ENCODE measurements around the gene OR6V1. TPM values are rescaled to one million over a fixed set of nuclear protein-coding genes. Genes with fewer than 3 reads are reported as not detected.

OR6V1 gene
- total RNA-seq, 2 experiments from 2014 or later, result not detected

- Histone ChIP-seq H3K27ac (ENCODE audit: low read depth in 1 of 2, low read length in 2 of 2) (no peak overlapping the region), H3K36me3 (ENCODE audit: insufficient read depth, low read length) (no peaks in the 10 kb centered on the region), H3K4me1 (ENCODE audit: insufficient read depth, low read length) (no peaks in the 10 kb centered on the region), H3K9me3 (ENCODE audit: control insufficient read depth in 1 of 2, insufficient read depth in 1 of 2, low read length in 2 of 2) (no peaks in the 10 kb centered on the region), H3K27me3 (ENCODE audit: control insufficient read depth in 1 of 2, insufficient read depth in 2 of 2, low read length in 2 of 2) (peaks cover 0 to 13% of the 10 kb centered on the region in 2 experiments), H3K4me3 (ENCODE audit: low read length) (no peak overlapping the region)
- Mint-ChIP-seq H3K36me3 (ENCODE audit: low read depth) (no peaks in the 10 kb centered on the region), H3K4me1 (ENCODE audit: low read depth) (no peaks in the 10 kb centered on the region), H3K4me3 (no peak overlapping the region), H3K27me3 (peaks cover 16% of the 10 kb centered on the region), H3K27ac (no peak overlapping the region), H3K9me3 (peaks cover 2% of the 10 kb centered on the region)
- intact Hi-C loops (cut with DNase I, micrococcal nuclease), result no loop called here
- no peak for DNase-seq
- POLR2A ChIA-PET, result no interaction called here
- CTCF ChIA-PET, result no interaction called here
- ATAC-seq (ENCODE audit: poor library complexity), result no peak
- no peak for TF ChIP-seq CTCF (IDR thresholded peaks at IDR 0.05)
Observed at GRCh38 chr7:143015084-143015483, 37.1 kb upstream of the OR6V1 start.

- no peak overlapping the region for H3K27ac ChIP-seq (ENCODE audit: low read depth in 1 of 2, low read length in 2 of 2)
- CTCF ChIA-PET, result interaction anchor here (0.8 to 1.4 kb wide), 3 partner anchors 8 to 199 kb away, joined by 3 to 7 read pairs (median 4); no protein-coding TSS in a partner anchor
- intact Hi-C loops (cut with DNase I, micrococcal nuclease), result no loop called here
- POLR2A ChIA-PET, result interaction anchor here (0.7 kb wide), 1 partner anchor 187 kb away, joined by 4 read pairs; no protein-coding TSS in a partner anchor
- Mint-ChIP-seq H3K9me3 (peaks cover 2% of the 10 kb centered on the region), H3K36me3 (ENCODE audit: low read depth) (no peaks in the 10 kb centered on the region), H3K27ac (no peak overlapping the region), H3K4me1 (ENCODE audit: low read depth) (no peaks in the 10 kb centered on the region), H3K4me3 (no peak overlapping the region), H3K27me3 (peaks cover 16% of the 10 kb centered on the region)
- ATAC-seq (ENCODE audit: poor library complexity), result no peak
- no peaks in the 10 kb centered on the region for H3K4me1 ChIP-seq (ENCODE audit: insufficient read depth, low read length)
- no peaks in the 10 kb centered on the region for H3K36me3 ChIP-seq (ENCODE audit: insufficient read depth, low read length)
- H3K27me3 ChIP-seq (ENCODE audit: control insufficient read depth in 1 of 2, insufficient read depth in 2 of 2, low read length in 2 of 2), result peaks cover 0 to 13% of the 10 kb centered on the region in 2 experiments
- DNase-seq, result no peak
- no peak overlapping the region for H3K4me3 ChIP-seq (ENCODE audit: low read length)
- TF ChIP-seq CTCF (IDR thresholded peaks at IDR 0.05), result no peak
- no peaks in the 10 kb centered on the region for H3K9me3 ChIP-seq (ENCODE audit: control insufficient read depth in 1 of 2, insufficient read depth in 1 of 2, low read length in 2 of 2)
Observed at GRCh38 chr7:143015926-143016490, 36.1 kb upstream of the OR6V1 start.

GRCh38 chr7:143016996-143017395, 35.1 kb upstream of the OR6V1 start:
- no peak for ATAC-seq (ENCODE audit: poor library complexity)
- ChIA-PET CTCF (interaction anchor here (0.8 to 1.4 kb wide), 3 partner anchors 9 to 198 kb away, joined by 3 to 7 read pairs (median 4); no protein-coding TSS in a partner anchor), POLR2A (interaction anchor here (0.7 kb wide), 1 partner anchor 186 kb away, joined by 4 read pairs; no protein-coding TSS in a partner anchor)
- no peak for TF ChIP-seq CTCF (IDR thresholded peaks at IDR 0.05)
- Mint-ChIP-seq H3K4me1 (ENCODE audit: low read depth) (no peaks in the 10 kb centered on the region), H3K36me3 (ENCODE audit: low read depth) (no peaks in the 10 kb centered on the region), H3K4me3 (no peak overlapping the region), H3K27me3 (peaks cover 16% of the 10 kb centered on the region), H3K9me3 (peaks cover 2% of the 10 kb centered on the region), H3K27ac (no peak overlapping the region)
- no peak for DNase-seq
- intact Hi-C loops (cut with DNase I, micrococcal nuclease), result no loop called here
- Histone ChIP-seq H3K36me3 (ENCODE audit: insufficient read depth, low read length) (no peaks in the 10 kb centered on the region), H3K4me1 (ENCODE audit: insufficient read depth, low read length) (no peaks in the 10 kb centered on the region), H3K9me3 (ENCODE audit: control insufficient read depth in 1 of 2, insufficient read depth in 1 of 2, low read length in 2 of 2) (no peaks in the 10 kb centered on the region), H3K27ac (ENCODE audit: low read depth in 1 of 2, low read length in 2 of 2) (no peak overlapping the region), H3K4me3 (ENCODE audit: low read length) (no peak overlapping the region), H3K27me3 (ENCODE audit: control insufficient read depth in 1 of 2, insufficient read depth in 2 of 2, low read length in 2 of 2) (peaks cover 0 to 13% of the 10 kb centered on the region in 2 experiments)
